GM21786 (cell line): Measurements from ENCODE around the gene DCAF8.
"Not testable (repeated sequence)": the region's sequence is repeated elsewhere in the genome, so short reads cannot be mapped to it uniquely, and the experiment has no call there.

Experiments
- ATAC-seq: cut with Tn5 transposase; IDR thresholded peaks from one replicate; pipeline ENCODE4 v1.9.1; 2021; ENCODE audit not compliant: unreplicated experiment

The DCAF8 gene

GRCh38 chr1:160261893-160262794 lies at the start of gene DCAF8:
TSS of gene DCAF8 (minus strand) at chr1:160262549. CDS start at chr1:160244008, 18,541 bp downstream.
- peak; percentile 71 for ATAC-seq

GRCh38 chr1:160309571-160309970 lies 47.2 kb upstream of the DCAF8 start:
- ATAC-seq, result no peak

DNA sequence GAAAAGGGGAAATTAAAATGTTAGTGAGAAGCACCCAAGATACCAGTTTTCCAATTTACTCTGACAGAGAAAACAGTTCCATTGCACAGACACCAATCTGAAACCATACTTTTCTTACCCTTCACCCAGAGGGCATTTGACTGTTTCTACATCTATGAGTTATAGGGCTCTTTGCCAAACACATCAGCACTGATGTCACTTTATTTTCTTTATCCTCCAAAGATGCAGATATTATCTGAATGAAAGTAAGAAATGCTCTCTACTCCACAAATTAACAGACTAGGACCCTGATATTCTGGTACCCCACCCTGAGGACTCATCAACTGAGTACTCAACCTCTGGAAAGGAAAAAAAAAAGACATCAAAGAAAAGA lies 46.8 kb upstream of the DCAF8 start:
- no peak for ATAC-seq

GRCh38 chr1:160308451-160309184 lies 46.3 kb upstream of the DCAF8 start:
- no peak for ATAC-seq

- no peak for ATAC-seq
Observed at GRCh38 chr1:160307118-160307791, 44.9 kb upstream of the DCAF8 start.

DNA sequence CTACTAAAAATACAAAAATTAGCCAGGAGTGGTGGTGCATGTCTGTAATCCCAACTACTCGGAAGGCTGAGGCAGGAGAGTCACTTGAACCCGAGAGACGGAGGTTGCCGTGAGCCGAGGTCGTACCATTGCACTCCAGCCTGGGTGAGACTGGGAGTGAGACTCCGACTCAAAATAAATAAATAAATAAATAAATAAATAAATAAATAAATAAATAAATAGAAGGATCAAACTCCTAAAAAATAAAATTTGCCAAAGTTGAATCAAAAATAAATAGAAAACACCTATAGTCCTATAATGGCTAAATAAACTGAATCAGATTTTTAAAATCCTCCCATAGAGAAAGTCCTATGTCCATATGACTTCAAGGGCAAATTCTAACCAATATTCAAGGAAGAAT lies 37.8 kb upstream of the DCAF8 start:
- ATAC-seq, result no peak

DNA sequence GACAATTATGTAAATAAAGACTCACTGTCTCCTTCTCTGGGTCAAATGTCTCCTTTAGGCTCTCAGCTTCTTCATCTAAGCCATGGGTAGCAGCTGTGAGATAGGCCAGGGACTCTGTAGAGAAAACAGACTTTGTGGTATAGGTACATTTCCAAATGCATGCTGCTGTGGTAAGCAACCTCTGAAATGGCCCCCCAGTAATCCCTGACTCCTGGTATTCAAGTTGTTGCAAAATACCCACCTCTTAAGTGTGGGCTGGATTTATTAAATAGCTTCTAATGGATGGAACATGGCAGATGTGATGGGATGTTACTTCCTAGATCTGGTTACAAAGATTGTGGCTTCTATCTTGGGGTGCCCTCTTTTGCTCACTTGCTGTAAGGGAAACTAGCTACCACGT lies 33.7 kb upstream of the DCAF8 start:
- no peak for ATAC-seq

GRCh38 chr1:160293020-160293968 lies 30.9 kb upstream of the DCAF8 start:
- ATAC-seq, result no peak

DNA sequence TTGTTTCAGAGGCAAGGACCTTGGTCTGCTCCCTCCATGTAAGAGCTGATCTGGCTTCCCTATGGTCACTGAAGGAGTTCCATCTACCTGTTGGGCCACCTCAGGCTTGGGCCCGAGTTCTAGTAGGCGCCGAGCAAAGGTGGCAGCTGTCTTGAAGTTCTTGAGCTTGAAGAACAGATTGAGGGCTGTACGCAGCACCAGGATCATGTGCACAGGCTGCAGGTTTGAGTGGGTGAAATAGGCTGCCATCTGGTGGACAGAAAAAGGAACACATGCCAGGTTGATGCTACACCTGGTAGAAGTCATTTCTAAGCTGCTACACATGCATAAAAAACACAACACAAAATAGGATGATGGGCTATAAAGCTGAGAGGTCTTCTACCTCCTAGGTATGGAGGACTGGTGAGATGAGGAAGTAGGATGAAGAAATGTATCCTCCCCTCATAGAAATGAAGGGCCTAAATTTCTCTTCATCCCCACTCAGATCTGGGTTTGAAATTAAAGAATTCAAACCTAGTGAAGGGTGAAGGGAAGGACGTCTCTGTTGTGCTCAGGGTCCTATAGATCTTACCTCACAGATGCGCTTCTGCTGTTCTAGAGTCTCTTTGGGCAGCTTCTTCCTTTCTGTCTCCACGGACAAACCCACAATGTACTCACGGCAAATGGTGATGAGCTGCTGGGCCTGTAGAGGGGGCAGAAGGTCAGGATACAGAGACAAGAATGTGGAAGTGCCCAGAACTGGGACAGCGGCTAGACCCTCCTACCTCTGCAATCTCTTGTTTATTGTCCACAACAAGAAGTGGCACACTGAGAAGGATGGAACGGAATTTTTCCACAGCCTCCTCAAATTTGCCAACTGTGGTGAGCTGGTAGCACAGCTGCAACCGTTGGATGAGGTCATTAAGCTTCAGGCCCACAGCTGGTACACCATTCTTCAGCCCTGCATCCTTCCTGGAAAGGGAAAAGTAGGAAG lies 29.2 kb upstream of the DCAF8 start:
- peak; percentile 69 for ATAC-seq

GRCh38 chr1:160287769-160288168 lies 25.4 kb upstream of the DCAF8 start:
- ATAC-seq, result not testable (repeated sequence)

GRCh38 chr1:160285506-160285905 lies 23.2 kb upstream of the DCAF8 start:
- ATAC-seq, result no peak

- peak; percentile 98 for ATAC-seq
Observed at GRCh38 chr1:160284782-160285344, 22.5 kb upstream of the DCAF8 start, which contains the start of gene PEX19. TSS of gene PEX19 (minus strand) at chr1:160285133. CDS start at chr1:160285124, 9 bp downstream.

DNA sequence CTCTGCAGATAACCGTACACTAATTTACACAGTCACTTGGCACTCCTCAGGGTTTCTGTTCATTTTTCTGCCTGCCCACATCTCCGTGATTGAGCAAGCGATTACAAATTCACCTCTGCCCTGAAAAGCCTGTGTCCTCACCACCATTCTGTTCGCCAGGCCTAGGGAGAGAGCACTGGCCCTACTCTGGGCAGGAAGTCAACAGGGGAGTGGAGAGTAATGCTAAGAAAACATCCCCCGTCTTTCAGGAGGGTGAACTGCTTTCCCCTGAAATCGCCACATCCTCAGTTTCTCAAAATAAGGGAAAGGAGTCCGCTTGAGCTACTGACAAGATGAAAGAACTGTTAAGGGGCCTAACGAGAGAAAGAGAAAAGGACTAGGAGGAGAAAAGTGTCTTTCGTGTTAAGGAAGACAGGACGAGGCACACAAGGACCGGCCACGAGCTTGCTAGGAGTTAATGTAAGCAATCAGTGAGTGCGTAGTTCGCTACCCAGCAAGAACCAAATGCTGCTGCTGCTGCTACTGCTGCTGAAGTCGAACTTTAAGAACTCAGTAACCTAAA lies 22.0 kb upstream of the DCAF8 start:
- ATAC-seq, result peak; percentile 7

- ATAC-seq, result no peak
Observed at GRCh38 chr1:160282807-160283206, 20.5 kb upstream of the DCAF8 start.

DNA sequence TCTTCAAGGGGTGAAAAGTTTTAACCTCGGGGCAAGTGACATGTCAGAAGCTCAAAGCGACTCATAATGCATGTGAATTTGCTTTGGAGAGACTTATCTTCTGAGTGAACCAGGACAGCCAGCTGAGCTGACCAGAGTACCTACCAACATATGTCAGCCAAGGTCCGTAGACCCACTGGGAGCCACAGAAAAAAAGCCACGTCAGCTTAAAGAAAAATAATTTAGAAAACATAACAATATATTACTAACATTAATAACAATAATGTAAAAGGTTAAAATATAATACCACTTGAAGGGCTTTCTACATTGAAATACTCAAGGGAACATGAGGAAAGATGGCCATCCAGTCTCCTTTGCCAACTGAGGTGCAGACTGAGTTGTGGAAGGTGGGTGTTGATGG lies 15.6 kb upstream of the DCAF8 start:
- ATAC-seq, result no peak

DNA sequence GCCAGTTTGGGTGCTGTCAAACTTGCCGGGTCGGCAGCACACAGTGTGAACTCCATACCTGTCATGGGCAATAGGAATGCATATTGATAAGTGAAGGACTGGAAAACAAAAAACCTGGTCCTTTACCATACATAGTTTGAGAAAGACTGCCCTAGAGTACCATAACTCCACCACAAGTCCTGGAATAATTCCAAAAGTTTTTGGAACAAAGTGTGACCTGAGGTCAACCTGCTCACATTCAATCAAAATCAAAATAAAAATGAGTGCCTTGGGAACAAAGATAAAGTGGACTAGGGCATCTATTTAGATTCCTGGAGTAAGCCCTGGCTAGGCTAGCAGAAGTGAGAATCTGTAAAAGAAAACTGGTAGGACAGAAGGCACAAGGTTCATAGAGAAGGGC lies 15.0 kb upstream of the DCAF8 start:
- no peak for ATAC-seq

- no peak for ATAC-seq
Observed at GRCh38 chr1:160271025-160271424, 8.7 kb upstream of the DCAF8 start.

DNA sequence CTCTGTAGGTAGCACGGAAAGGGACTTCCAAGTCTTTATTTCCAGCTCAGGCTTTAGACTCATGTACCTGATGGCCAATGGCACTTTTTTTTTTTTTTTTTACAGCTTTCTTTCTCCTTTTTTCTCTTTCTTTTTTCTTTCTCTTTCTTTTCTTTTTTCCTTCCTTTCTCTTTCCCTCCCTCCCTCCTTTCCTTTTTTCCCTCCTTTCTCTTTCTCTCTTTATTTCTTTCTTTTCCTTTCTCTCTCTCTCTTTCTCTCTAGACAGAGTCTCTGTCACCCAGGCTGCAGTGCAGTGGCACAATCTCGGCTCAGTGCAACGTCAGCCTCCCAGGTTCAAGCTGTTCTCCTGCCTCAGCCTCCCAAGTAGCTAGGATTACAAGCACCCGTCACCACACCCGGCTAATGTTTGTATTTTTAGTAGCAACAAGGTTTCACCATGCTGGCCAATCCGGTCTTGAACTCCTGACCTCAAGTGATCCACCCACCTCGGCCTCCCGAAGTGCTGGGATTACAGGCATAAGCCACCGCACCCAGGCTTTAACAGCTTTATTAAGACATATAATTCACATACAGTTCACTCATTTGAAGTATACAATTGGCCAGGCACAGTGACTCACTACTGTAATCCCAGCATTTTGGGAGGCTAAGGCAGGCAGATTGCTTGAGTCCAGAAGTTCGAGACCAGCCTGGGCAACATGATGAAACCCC lies 5.1 kb upstream of the DCAF8 start:
- no peak for ATAC-seq
